ENCODE results near the gene TNFAIP3. TPM values are rescaled to one million over a fixed set of nuclear protein-coding genes. Genes with fewer than 3 reads are reported as not detected.

TNFAIP3 gene
- total and polyA plus RNA-seq, 5 donors = 6.0 to 11.4 (median 10.6) TPM

DNA sequence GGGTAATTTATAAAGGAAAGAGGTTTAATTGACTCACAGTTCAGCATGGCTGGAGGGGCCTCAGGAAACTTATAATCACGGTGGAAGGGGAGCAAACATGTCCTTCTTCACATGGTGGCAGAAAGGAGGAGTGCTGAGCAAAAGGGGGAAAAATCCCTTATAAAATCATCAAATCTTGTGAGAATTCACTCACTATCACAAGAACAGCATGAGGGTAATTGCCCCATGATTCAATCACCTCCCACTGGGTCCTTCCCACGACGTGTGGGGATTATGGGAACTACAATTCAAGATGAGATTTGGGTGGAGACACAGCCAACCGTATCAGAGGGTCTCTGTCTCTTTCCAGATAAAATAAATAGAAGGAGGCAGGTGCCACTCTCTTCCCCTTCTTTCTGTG, 48.7 kb downstream of the TNFAIP3 start:
- Histone ChIP-seq H3K9me3 (ENCODE audit: control insufficient read depth, low read length) (no peaks in the 10 kb centered on the region), H3K27me3 (ENCODE audit: control insufficient read depth, insufficient read depth) (no peaks in the 10 kb centered on the region), H3K4me3 (ENCODE audit: low read length) (no peak overlapping the region), H3K4me1 (ENCODE audit: control insufficient read depth, insufficient read depth, low read length) (no peaks in the 10 kb centered on the region), H3K27ac (ENCODE audit: low read length) (no peak overlapping the region)
- DNase-seq (no peak), ATAC-seq (no peak)
- WGBS = 71% methylated on average over 4 of the region's 4 CpGs
- intact Hi-C loops (cut with DNase I) = no loop called here

DNA sequence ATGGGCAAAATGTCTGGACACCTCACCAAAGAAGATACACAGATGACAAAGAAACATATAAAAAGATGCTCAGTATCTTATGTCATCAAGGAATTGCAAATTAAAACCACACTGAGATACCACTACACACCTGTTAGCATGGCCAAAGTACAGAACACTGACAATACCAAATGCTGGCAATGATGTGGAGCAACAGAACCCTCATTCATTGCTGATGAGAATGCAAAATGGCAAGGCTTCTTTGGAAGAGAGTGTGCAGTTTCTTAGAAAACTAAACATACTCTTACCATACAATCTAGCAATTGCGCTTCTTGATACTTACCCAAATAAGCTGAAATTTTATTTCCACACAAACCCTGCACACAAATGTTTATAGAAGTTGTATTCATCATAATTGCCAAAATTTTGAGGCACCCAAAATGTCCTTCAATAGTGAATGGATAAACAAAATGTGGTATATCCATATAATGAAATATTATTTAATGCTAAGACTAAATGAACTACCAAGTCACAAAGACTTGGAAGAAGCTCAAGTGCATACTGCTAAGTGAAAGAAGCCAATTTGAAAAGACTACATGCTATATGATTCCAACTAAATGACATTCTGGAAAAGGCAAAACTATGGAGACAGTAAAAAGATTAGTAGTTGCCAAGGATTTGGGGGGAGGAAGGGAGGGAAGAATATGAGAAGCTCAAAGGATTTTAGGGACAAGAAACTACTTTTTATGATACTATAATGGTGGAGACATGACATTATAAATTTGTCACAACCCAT, 50.7 kb downstream of the TNFAIP3 start:
- intact Hi-C loops (cut with DNase I) = no loop called here
- no peak overlapping the region for H3K27ac ChIP-seq (ENCODE audit: low read length)
- no peak overlapping the region for H3K4me3 ChIP-seq (ENCODE audit: low read length)
- H3K9me3 ChIP-seq (ENCODE audit: control insufficient read depth, low read length) = no peaks in the 10 kb centered on the region
- H3K27me3 ChIP-seq (ENCODE audit: control insufficient read depth, insufficient read depth) = no peaks in the 10 kb centered on the region
- ATAC-seq (no peak), DNase-seq (no peak)
- WGBS = 98% methylated on average over 1 of the region's 1 CpG
- no peaks in the 10 kb centered on the region for H3K4me1 ChIP-seq (ENCODE audit: control insufficient read depth, insufficient read depth, low read length)

DNA sequence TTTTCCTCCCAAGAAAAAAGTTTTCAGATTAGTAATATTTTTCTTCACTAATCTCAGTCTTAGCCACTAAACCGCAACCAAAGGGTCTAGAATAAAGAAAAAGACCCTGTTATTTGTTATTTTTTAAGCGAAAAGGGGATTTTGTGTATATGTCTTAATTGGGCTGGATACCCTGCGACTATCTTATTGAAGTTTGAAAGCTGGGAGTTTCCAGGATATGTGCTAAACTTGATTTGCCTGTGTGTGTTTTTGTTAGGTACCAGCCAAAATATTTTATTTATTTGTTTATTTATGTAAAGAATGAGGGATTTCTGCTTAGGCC, 52.4 kb downstream of the TNFAIP3 start:
- 82% methylated on average over 3 of the region's 3 CpGs for WGBS
- no peak for DNase-seq
- Histone ChIP-seq H3K27ac (ENCODE audit: low read length) (no peak overlapping the region), H3K9me3 (ENCODE audit: control insufficient read depth, low read length) (no peaks in the 10 kb centered on the region), H3K4me3 (ENCODE audit: low read length) (no peak overlapping the region), H3K27me3 (ENCODE audit: control insufficient read depth, insufficient read depth) (no peaks in the 10 kb centered on the region), H3K4me1 (ENCODE audit: control insufficient read depth, insufficient read depth, low read length) (no peaks in the 10 kb centered on the region)
- ATAC-seq = no peak
- intact Hi-C loops (cut with DNase I) = no loop called here

DNA sequence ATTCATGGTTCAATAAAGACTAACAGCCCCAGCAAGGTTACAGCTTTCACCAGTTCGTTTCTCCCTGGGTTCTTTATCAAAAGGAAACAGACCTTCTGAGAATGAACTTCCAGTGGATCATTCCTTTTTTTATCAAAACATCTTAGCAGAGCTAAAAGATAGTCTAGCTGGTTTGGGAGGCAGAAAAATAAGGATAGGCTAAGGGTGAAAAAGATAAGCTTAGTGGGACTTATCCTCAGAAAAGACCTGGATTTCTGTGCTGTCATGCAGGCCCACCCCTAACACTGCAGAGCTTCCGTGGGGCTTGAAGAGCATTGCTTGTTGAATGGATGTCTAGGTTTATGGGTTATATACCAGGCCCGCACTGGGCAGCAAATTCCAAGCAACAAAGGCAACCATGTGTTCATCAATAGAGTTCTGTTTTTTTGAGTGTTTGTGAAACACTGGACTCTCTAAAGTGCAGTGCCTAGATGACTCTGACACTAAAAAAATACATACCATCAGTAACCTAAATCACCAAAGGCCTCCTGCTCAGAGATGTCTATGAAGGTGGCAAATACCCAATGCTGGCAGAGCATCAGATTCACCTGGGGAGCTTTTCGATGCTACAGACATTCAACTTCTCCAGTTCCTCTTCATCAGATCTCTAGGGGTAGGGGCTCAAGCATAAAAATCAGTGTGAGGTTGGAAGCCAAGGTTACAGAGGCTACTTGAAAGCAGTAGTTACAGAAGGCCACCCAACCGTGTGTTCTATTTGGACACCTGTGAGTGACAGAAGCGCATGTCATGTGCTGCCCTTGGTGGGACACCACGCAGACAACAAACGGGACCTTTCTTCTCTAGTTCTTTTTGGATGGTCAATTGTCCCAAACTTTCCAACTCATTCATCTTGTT, 53.0 kb downstream of the TNFAIP3 start:
- no peaks in the 10 kb centered on the region for H3K4me1 ChIP-seq (ENCODE audit: control insufficient read depth, insufficient read depth, low read length)
- WGBS = 87% methylated on average over 8 of the region's 8 CpGs
- ATAC-seq (no peak), DNase-seq (no peak)
- H3K4me3 ChIP-seq (ENCODE audit: low read length) = no peak overlapping the region
- no peaks in the 10 kb centered on the region for H3K9me3 ChIP-seq (ENCODE audit: control insufficient read depth, low read length)
- no peaks in the 10 kb centered on the region for H3K27me3 ChIP-seq (ENCODE audit: control insufficient read depth, insufficient read depth)
- H3K27ac ChIP-seq (ENCODE audit: low read length) = no peak overlapping the region
- intact Hi-C loops (cut with DNase I) = no loop called here

DNA sequence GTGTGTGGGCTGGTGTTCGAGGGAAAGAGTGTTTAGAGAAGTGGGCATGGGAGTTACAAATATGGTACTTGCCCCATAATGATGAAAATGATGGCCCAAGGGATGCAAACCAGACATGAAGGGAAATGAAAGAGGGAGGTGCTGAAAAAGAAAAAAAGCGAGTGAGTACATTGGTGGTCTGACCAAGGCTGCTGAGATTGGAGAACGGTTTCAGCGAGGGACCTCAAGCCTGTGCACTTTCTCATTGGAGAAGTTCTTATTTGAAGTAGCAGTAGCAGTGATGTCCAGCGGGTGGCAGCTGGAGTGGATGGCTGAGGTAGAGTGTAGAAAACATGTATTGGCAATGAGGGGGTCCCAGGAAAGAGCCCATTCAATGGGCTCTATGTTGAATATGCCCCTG, 54.8 kb downstream of the TNFAIP3 start:
- H3K27me3 ChIP-seq (ENCODE audit: control insufficient read depth, insufficient read depth) = no peaks in the 10 kb centered on the region
- 88% methylated on average over 5 of the region's 5 CpGs for WGBS
- H3K4me1 ChIP-seq (ENCODE audit: control insufficient read depth, insufficient read depth, low read length) = no peaks in the 10 kb centered on the region
- H3K9me3 ChIP-seq (ENCODE audit: control insufficient read depth, low read length) = no peaks in the 10 kb centered on the region
- DNase-seq (no peak), ATAC-seq (peak in 1 of 2 donors; percentile 11)
- intact Hi-C loops (cut with DNase I) = no loop called here
- H3K4me3 ChIP-seq (ENCODE audit: low read length) = no peak overlapping the region
- no peak overlapping the region for H3K27ac ChIP-seq (ENCODE audit: low read length)

DNA sequence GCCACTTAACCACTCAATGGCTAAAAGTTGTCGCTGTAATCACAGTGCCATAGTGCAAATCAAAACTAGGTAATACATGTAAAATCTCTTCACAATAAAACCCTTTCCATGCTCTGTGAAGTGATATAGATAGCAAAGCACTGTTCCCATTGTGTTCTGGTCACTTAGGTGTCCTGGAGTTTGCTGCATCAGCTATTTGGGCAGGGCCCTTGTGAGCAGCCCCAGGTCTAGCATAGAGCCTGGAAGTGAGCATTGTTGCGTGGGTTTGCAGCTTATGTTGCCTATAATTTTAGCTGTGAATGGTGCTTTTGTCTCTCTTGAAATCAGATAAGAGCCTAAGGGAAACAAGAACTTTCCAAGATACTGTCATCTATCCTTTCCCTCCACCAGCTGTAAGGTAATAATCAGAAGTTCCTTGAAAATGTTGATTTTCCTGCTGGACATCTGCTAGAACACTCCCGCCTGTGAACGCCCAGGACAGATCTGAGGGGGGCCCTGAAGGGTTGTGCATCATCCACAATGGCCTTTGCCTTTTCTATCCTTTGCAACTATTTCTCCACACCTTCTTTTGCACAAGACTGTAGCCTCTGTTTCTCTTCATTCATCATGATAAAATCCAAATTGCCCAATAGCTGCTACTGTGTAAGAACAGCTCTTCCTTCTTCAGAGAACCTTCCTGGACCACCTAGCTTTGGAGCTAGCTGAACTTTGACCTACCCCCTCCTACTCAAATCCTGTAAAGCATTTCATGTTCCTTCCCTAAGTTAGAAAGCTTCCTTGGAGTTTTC, 57.0 kb downstream of the TNFAIP3 start:
- WGBS = 72% methylated on average over 4 of the region's 4 CpGs
- ATAC-seq (no peak), DNase-seq (no peak)
- H3K27ac ChIP-seq (ENCODE audit: low read length) = no peak overlapping the region
- H3K9me3 ChIP-seq (ENCODE audit: control insufficient read depth, low read length) = no peaks in the 10 kb centered on the region
- peaks cover 3% of the 10 kb centered on the region for H3K4me1 ChIP-seq (ENCODE audit: control insufficient read depth, insufficient read depth, low read length)
- H3K4me3 ChIP-seq (ENCODE audit: low read length) = no peak overlapping the region
- intact Hi-C loops (cut with DNase I) = no loop called here
- no peaks in the 10 kb centered on the region for H3K27me3 ChIP-seq (ENCODE audit: control insufficient read depth, insufficient read depth)

DNA sequence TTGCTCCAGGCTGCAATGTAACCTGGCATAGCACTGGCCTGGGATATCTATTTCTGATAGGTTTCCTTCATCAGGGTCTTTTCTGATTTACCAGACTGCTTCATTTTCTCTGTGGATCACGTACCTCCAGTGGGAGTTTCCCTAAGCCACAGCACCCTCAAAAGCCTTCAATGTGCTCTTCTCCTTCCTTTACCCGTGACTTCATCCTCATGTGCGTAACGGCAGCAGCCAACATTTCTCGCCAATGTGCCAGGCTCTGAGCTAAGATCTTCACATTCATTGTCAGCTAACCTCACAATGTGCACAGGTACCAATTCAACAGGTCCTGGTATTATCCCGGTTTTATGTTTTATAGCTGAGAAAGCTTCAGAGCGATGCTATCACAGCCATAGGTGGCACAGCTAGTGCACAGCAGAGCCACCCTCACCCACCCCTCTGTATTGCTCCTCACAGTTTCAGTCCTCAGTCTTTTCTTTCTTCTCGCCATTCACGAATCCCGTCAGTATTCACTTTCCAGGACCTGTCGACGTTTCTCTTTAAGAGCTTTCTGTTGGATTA, 58.2 kb downstream of the TNFAIP3 start:
- no peaks in the 10 kb centered on the region for H3K27me3 ChIP-seq (ENCODE audit: control insufficient read depth, insufficient read depth)
- WGBS = 91% methylated on average over 12 of the region's 12 CpGs
- DNase-seq (no peak), ATAC-seq (no peak)
- H3K27ac ChIP-seq (ENCODE audit: low read length) = no peak overlapping the region
- H3K9me3 ChIP-seq (ENCODE audit: control insufficient read depth, low read length) = no peaks in the 10 kb centered on the region
- intact Hi-C loops (cut with DNase I) = no loop called here
- peaks cover 3% of the 10 kb centered on the region for H3K4me1 ChIP-seq (ENCODE audit: control insufficient read depth, insufficient read depth, low read length)
- H3K4me3 ChIP-seq (ENCODE audit: low read length) = no peak overlapping the region

DNA sequence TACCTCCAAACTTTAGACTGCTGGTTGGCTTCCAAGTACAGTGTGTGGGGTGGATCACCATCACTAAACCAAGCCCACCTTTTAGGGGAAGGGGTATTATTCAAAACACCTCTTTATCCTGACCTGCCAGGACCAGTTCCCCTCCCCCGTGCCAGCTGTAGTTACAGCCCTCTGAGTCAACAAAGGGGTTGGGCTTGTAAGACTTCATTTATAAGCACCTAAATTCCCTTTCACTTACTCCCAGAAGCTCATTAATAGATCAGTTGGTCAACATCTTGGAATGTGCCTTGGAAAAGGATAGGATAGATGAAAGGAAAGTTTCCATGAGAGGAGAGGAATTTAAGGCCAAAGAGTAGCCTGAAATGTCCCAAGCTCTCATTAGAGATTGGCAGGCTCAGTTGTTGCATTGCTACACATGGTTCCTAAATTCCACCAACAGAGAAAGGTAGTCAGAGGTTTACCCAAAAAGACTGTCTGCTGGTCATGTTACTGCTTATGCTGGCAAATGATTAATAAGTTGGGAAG, 59.2 kb downstream of the TNFAIP3 start:
- peaks cover 3% of the 10 kb centered on the region for H3K4me1 ChIP-seq (ENCODE audit: control insufficient read depth, insufficient read depth, low read length)
- H3K27ac ChIP-seq (ENCODE audit: low read length) = no peak overlapping the region
- H3K9me3 ChIP-seq (ENCODE audit: control insufficient read depth, low read length) = no peaks in the 10 kb centered on the region
- ATAC-seq (no peak), DNase-seq (peak in 1 of 3 donors; percentile 21)
- H3K27me3 ChIP-seq (ENCODE audit: control insufficient read depth, insufficient read depth) = no peaks in the 10 kb centered on the region
- intact Hi-C loops (cut with DNase I) = no loop called here
- 65% methylated on average over 1 of the region's 1 CpG for WGBS
- no peak overlapping the region for H3K4me3 ChIP-seq (ENCODE audit: low read length)

DNA sequence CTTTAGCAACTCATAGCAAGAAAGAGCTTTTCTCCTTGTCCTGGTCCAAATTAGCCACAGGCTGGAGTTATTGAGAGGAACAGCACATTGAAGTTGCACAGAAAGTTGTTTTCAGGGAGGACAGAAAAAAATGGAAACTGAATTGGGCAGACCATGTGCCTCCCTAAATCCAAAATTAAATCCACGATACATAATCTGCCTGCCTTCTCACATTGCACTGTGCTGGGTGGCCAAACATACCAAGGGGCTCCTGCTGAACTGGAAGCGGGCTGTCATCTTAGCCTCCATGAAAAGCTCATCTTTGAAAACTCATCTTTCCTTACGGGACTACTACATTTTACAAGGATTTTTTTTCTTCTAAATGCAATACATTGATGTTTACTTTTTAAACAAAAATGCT, 59.9 kb downstream of the TNFAIP3 start:
- Histone ChIP-seq H3K9me3 (ENCODE audit: control insufficient read depth, low read length) (no peaks in the 10 kb centered on the region), H3K4me3 (ENCODE audit: low read length) (no peak overlapping the region), H3K27ac (ENCODE audit: low read length) (no peak overlapping the region), H3K4me1 (ENCODE audit: control insufficient read depth, insufficient read depth, low read length) (peaks cover 3% of the 10 kb centered on the region), H3K27me3 (ENCODE audit: control insufficient read depth, insufficient read depth) (no peaks in the 10 kb centered on the region)
- DNase-seq = no peak
- WGBS = 91% methylated on average over 3 of the region's 3 CpGs
- intact Hi-C loops (cut with DNase I) = no loop called here
- no peak for ATAC-seq

DNA sequence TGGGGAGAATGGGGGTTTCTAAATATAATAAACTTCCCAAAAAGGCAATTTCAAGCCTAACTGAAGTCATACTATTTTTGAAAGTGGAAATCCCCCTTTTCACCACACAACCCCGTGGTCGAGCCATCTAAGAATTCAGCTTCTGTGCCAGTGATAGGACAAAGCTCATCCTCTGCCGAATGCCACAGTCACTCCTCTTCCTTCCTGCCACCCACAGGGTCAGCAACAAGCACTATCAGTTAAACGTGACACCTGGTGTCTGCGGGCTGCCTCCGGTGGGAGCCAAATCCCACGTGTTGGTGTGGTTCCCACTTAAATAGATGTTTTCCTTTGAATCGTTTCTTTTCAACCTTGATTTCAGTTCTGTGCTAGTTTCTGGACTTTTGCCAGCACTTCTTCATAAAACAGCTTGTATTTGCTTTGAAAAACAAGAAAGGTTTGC, 60.7 kb downstream of the TNFAIP3 start:
- H3K27ac ChIP-seq (ENCODE audit: low read length) = no peak overlapping the region

More for the DNA sequence above, 60.7 kb downstream of the TNFAIP3 start:
- ATAC-seq = no peak
- 21% methylated on average over 8 of the region's 8 CpGs for whole genome bisulfite sequencing
- intact Hi-C loops (cut with DNase I) = no loop called here
- H3K4me1 ChIP-seq (ENCODE audit: control insufficient read depth, insufficient read depth, low read length) = peaks cover 3% of the 10 kb centered on the region
- peak in 1 of 3 donors; percentile 18 for DNase-seq
- H3K4me3 ChIP-seq (ENCODE audit: low read length) = no peak overlapping the region
- no peaks in the 10 kb centered on the region for H3K9me3 ChIP-seq (ENCODE audit: control insufficient read depth, low read length)
- no peaks in the 10 kb centered on the region for H3K27me3 ChIP-seq (ENCODE audit: control insufficient read depth, insufficient read depth)
